ENCODE measurements around the gene GFOD2. TPM values are rescaled to one million over a fixed set of nuclear protein-coding genes. Genes with fewer than 3 reads are reported as not detected.

The GFOD2 gene
- total RNA-seq, 1 donor: 2.0 TPM

DNA sequence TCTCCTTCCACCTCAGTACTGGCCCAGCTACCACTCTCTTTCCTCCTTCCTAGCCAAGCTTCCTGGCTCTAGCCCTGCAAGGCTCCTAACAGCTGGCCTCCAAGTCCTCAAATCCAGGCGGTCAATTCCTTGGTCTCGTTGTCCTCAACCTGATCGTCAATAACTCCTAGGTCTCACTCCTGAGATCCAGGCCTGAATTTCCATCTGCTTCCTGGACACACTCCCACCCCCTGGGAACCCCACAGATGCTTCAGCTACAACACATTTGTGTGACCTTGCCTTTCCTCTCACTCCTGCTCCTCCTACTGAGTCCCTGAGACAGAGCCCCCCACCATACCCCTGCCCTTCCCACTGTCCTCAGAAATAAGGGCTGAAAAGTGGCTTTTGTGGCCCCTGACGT, 54.9 kb downstream of the GFOD2 start:
- Histone ChIP-seq H3K4me3 (ENCODE audit: low read length) (no peak overlapping the region), H3K4me1 (ENCODE audit: insufficient read depth, low read length) (peaks cover 49% of the 10 kb centered on the region), H3K27me3 (ENCODE audit: insufficient read depth, low read length) (no peaks in the 10 kb centered on the region), H3K9me3 (ENCODE audit: low read depth, low read length) (no peaks in the 10 kb centered on the region)

DNA sequence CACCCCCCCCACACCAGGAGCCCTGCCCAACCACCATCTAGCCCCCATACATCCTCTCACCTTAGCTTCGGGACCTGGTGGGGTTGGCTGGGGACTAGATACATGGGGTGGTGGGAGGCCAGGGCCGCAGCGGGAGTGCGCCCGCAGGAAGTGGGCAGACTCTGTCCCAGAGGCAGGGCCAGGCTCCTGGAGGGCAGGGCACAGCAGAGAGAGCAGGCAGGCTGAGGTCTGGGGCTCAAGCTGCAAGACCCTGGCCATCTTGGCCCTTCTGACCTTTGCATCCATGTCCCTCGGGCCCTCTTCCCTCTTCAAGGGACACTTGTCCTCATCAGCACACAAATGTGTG, 55.3 kb downstream of the GFOD2 start:
- no peaks in the 10 kb centered on the region for H3K9me3 ChIP-seq (ENCODE audit: low read depth, low read length)
- H3K27me3 ChIP-seq (ENCODE audit: insufficient read depth, low read length): no peaks in the 10 kb centered on the region
- no peak overlapping the region for H3K4me3 ChIP-seq (ENCODE audit: low read length)
- H3K4me1 ChIP-seq (ENCODE audit: insufficient read depth, low read length): peaks cover 49% of the 10 kb centered on the region

DNA sequence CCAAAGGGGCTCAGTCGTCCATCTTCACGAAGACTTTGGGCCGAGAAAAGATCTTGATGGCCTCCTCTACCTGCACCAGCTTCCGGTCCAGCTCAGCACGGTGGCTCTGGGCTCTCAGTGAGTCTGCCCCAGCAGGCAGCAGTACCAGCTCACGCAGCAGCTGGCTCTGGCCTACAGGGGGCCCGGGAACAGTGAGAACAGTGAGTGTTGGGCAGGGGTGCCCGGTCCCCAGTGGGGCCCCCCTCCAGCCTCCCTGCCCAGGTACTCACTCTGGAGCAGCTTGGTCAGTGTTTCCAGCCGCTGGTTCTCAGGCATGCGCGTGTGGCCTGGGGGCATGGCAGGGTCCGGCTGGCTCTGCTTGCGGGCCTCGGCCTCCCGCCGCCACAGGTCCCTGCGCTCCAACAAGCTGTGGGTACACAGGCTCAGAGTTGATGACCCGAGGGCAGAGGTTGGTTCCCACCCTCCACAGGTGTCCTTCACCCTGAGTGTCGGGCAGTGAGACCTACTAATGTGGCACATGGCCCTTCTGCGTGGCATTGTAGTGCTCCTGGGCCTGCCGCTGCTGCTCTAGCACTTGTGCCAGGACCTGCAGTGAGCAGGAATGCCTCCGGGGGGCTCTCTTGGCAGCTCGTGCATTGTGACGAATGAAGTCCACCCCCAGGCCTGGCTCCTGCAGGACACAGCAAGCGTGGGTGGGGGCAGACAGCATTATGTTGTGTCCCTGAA, 55.8 kb downstream of the GFOD2 start:
- H3K4me1 ChIP-seq (ENCODE audit: insufficient read depth, low read length): peaks cover 46% of the 10 kb centered on the region
- no peaks in the 10 kb centered on the region for H3K9me3 ChIP-seq (ENCODE audit: low read depth, low read length)
- no peak overlapping the region for H3K4me3 ChIP-seq (ENCODE audit: low read length)
- H3K27me3 ChIP-seq (ENCODE audit: insufficient read depth, low read length): no peaks in the 10 kb centered on the region

DNA sequence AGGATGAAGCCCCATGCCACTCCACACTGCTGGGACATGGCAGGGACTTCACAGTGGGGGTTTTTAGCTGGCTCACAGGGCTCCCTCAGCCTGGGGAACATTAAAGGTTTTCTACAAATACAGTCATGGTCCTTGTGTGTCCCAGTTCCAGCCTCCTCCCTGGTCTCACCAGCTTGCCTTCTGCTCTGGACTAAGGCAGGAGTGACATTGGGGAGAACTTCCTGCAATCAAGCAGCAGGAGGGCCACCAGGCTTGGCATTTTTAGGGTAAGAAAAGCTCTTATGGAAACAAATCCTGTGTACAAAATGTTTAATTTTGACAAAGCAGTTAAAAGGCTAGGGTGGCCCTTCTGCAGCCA, 56.5 kb downstream of the GFOD2 start:
- Histone ChIP-seq H3K4me1 (ENCODE audit: insufficient read depth, low read length) (peaks cover 40% of the 10 kb centered on the region), H3K27me3 (ENCODE audit: insufficient read depth, low read length) (no peaks in the 10 kb centered on the region), H3K9me3 (ENCODE audit: low read depth, low read length) (no peaks in the 10 kb centered on the region), H3K4me3 (ENCODE audit: low read length) (no peak overlapping the region)

- no peaks in the 10 kb centered on the region for H3K27me3 ChIP-seq (ENCODE audit: insufficient read depth, low read length)
- no peaks in the 10 kb centered on the region for H3K9me3 ChIP-seq (ENCODE audit: low read depth, low read length)
- no peak overlapping the region for H3K4me3 ChIP-seq (ENCODE audit: low read length)
- peaks cover 34% of the 10 kb centered on the region for H3K4me1 ChIP-seq (ENCODE audit: insufficient read depth, low read length)
Observed at GRCh38 chr16:67661886-67662652, 57.0 kb downstream of the GFOD2 start.

DNA sequence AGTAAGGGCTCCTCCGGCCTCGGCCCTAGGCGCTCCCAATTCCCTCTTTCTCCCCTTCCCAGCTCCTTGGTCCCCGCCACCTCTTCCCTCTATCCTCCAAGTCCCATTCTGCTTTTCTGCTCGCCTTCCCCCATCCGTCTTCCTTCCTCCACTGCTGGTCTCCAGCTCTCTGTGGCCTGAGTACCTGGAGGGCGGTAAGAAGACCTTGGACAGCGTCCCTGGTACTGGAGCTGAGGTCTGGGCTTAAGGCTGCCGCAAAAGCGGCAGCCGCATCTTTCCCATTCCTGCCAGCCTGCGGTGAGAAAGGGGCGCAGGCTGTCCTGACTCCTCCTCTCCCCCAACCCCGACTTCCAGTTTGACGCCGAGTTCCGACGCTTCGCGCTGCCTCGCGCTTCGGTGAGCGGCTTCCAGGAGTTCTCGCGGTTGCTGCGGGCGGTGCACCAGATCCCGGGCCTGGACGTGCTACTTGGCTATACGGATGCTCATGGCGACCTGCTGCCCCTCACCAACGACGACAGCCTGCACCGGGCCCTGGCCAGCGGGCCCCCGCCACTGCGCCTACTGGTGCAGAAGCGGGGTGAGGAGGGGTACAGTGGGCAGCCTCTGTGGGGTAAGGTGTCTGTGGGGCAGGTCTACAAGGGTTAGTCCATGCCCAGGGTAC, 57.9 kb downstream of the GFOD2 start:
- no peaks in the 10 kb centered on the region for H3K9me3 ChIP-seq (ENCODE audit: low read depth, low read length)
- peaks cover 30% of the 10 kb centered on the region for H3K4me1 ChIP-seq (ENCODE audit: insufficient read depth, low read length)
- H3K27me3 ChIP-seq (ENCODE audit: insufficient read depth, low read length): no peaks in the 10 kb centered on the region
- H3K4me3 ChIP-seq (ENCODE audit: low read length): peak overlapping the region; percentile 93

- H3K27me3 ChIP-seq (ENCODE audit: insufficient read depth, low read length): no peaks in the 10 kb centered on the region
Observed at GRCh38 chr16:67660564-67661028, 58.5 kb downstream of the GFOD2 start, which contains the start of gene PARD6A. PARD6A (plus strand) TSS chr16:67660960; CDS start chr16:67661039, 79 bp downstream.

GRCh38 chr16:67659675-67660563, 59.2 kb downstream of the GFOD2 start, which contains the start of gene ACD:
ACD (minus strand) TSS chr16:67660260; CDS start chr16:67660220, 40 bp downstream.
- H3K4me3 ChIP-seq (ENCODE audit: low read length): peak within 1 kb of the TSS; percentile 93
- H3K9me3 ChIP-seq (ENCODE audit: low read depth, low read length): no peaks in the 10 kb centered on the region
- peaks cover 22% of the 10 kb centered on the region for H3K4me1 ChIP-seq (ENCODE audit: insufficient read depth, low read length)
- no peaks in the 10 kb centered on the region for H3K27me3 ChIP-seq (ENCODE audit: insufficient read depth, low read length)

More at GRCh38 chr16:67660564-67661028, 58.5 kb downstream of the GFOD2 start, which contains the start of gene PARD6A:
- Histone ChIP-seq H3K4me1 (ENCODE audit: insufficient read depth, low read length) (peaks cover 24% of the 10 kb centered on the region), H3K9me3 (ENCODE audit: low read depth, low read length) (no peaks in the 10 kb centered on the region), H3K4me3 (ENCODE audit: low read length) (peak within 1 kb of the TSS; percentile 93)

GRCh38 chr16:67658849-67659674, 60.1 kb downstream of the GFOD2 start:
- no peaks in the 10 kb centered on the region for H3K9me3 ChIP-seq (ENCODE audit: low read depth, low read length)
- H3K4me3 ChIP-seq (ENCODE audit: low read length): peak overlapping the region; percentile 93
- H3K4me1 ChIP-seq (ENCODE audit: insufficient read depth, low read length): peaks cover 22% of the 10 kb centered on the region
- H3K27me3 ChIP-seq (ENCODE audit: insufficient read depth, low read length): no peaks in the 10 kb centered on the region

GRCh38 chr16:67657751-67658518, 61.2 kb downstream of the GFOD2 start:
- Histone ChIP-seq H3K9me3 (ENCODE audit: low read depth, low read length) (no peaks in the 10 kb centered on the region), H3K4me3 (ENCODE audit: low read length) (no peak overlapping the region), H3K27me3 (ENCODE audit: insufficient read depth, low read length) (no peaks in the 10 kb centered on the region), H3K4me1 (ENCODE audit: insufficient read depth, low read length) (peaks cover 22% of the 10 kb centered on the region)

DNA sequence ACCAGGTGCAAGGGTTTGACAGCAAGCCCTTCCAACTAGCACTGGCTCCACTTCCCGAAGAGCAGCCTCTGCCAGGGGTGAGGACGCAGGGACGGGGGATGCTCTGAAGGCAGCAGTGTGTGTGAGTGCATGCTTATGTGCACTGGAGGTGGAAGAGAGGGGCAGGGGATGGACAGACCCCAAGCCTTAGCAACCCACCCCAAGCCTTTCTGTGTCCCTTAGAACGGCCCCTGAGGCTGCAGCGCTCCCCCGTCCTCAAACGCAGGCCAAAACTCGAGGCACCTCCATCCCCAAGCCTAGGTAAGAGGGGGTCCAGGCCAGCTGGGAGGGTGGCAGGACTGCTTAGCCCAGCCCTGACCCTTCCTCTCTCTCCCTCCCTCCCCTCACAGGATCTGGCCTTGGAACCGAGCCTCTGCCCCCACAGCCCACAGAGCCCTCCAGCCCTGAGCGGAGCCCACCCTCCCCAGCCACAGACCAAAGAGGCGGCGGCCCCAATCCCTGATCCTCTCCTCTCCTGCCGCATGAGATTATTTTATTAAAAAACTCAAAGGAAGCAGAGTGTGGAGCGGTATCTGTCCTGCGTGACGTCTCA, 62.0 kb downstream of the GFOD2 start:
- no peaks in the 10 kb centered on the region for H3K27me3 ChIP-seq (ENCODE audit: insufficient read depth, low read length)
- H3K9me3 ChIP-seq (ENCODE audit: low read depth, low read length): no peaks in the 10 kb centered on the region
- H3K4me3 ChIP-seq (ENCODE audit: low read length): no peak overlapping the region
- peaks cover 22% of the 10 kb centered on the region for H3K4me1 ChIP-seq (ENCODE audit: insufficient read depth, low read length)

- Histone ChIP-seq H3K27me3 (ENCODE audit: insufficient read depth, low read length) (no peaks in the 10 kb centered on the region), H3K4me3 (ENCODE audit: low read length) (no peak overlapping the region), H3K4me1 (ENCODE audit: insufficient read depth, low read length) (peaks cover 19% of the 10 kb centered on the region), H3K9me3 (ENCODE audit: low read depth, low read length) (no peaks in the 10 kb centered on the region)
Observed at GRCh38 chr16:67656344-67657016, 62.6 kb downstream of the GFOD2 start.
